Pancreas (tissue), 10 donors: ENCODE data around the gene DTX3L. TPM values are rescaled to one million over a fixed set of nuclear protein-coding genes. Genes with fewer than 3 reads are reported as not detected.

Source experiments
- ATAC-seq, 4 donors: fragments of 200-7000 bp; cut with Tn5 transposase; one replicate each; pipeline versions ENCODE4 v1.8.0 to v1.9.1; 2020; ENCODE audit warnings: mild to moderate bottlenecking in 4 of 4, moderate library complexity in 4 of 4
- DNase-seq, 6 donors: peaks; one replicate each; pipeline ENCODE4 v3.0.0-alpha.2; 2020
- FAIRE-seq: peaks from 2 replicates; lab custom pipeline; 2012; peaks lifted over from hg19 to GRCh38; lab: Jason Lieb, UNC
- H3K27ac ChIP-seq, 4 donors: fragments of 200-600 bp; sonication (generic); 1 replicate in 3 of 4; 2 replicates in 1 of 4; pipeline versions ENCODE4 v1.5.0 to v1.8.0; 2020
- H3K27me3 ChIP-seq, 4 donors: fragments of 200-600 bp; one replicate each; pipeline ENCODE4 v1.8.0; 2021
- H3K36me3 ChIP-seq, 3 donors: fragments of 200-600 bp; sonication (generic) in 1 of 3; one replicate each; pipeline versions ENCODE4 v1.5.0 to v1.8.0; 2020 to 2021
- H3K4me1 ChIP-seq, 3 donors: fragments of 200-600 bp; one replicate each; pipeline ENCODE4 v1.8.0; 2021
- H3K4me3 ChIP-seq, 4 donors: fragments of 200-600 bp; sonication (generic) in 2 of 4; one replicate each; pipeline versions ENCODE4 v1.5.0 to v1.8.0; 2020 to 2021
- H3K9me3 ChIP-seq, 4 donors: fragments of 200-600 bp; one replicate each; pipeline ENCODE4 v1.8.0; 2021
- CTCF ChIP-seq, 4 donors: fragments of 200-600 bp; sonication (generic) in 3 of 4; IDR thresholded peaks; one replicate each; pipeline versions ENCODE4 v1.5.0 to v1.8.0; 2021; ENCODE audit warnings: antibody characterized with exemption in 4 of 4
- WGBS, 2 donors: extraction: QIAGEN DNeasy Blood & Tissue Kit; methylation state at CpG; one replicate each; pipeline ENCODE4 v1.1.7; 2013; 5-methylcytosine and 5-hydroxymethylcytosine counted together
- intact Hi-C, 3 donors: fragments of 100-400 bp; cut with DNase I; formaldehyde crosslinking; loops; one replicate each; pipeline versions ENCODE4 v1.11.1 to v1.14.2; 2022
- polyA plus RNA-seq, 2 donors: library from polyadenylated mRNA; stranded (reverse); fragments of 200-250 nt; gene quantifications; one replicate each; pipeline ENCODE4 v1.2.3, GENCODE V29; 2013
- total RNA-seq, 6 donors: library from RNA; stranded (reverse); fragmentation: NEBNext Ultra II Directional in 4 of 6; extraction: Animal tissue kit (Norgen Biotek cat#: 25700) in 4 of 6; gene quantifications; one replicate each; pipeline versions ENCODE4 v1.2.1 to v1.2.4, GENCODE V29; 2021 to 2023
- donor health status: healthy with polysubstance abuse.
- donor health status: DM: no; HTN: no; CAD: no; lungs with moderate emphysema.
- donor health status: DM: no; HTN: no; CAD: no.
- donor health status: control.
- donor health status: control.
- donor health status: Bipolar disorder and iron deficiency.
- donor health status: DM: yes; HTN: yes; CAD: no.
- donor health status: DM: no; HTN: no; CAD: no.
- donor health status: DM: no; HTN: no; CAD: no.
- donor health status: DM: yes; HTN: yes; CAD: no.

DTX3L gene
- total RNA-seq (10 to 100 TPM; 15.3 to 36.6 (median 21.1) TPM), polyA plus RNA-seq (1 to 10 TPM; 7.4 to 8.3 TPM)

DNA sequence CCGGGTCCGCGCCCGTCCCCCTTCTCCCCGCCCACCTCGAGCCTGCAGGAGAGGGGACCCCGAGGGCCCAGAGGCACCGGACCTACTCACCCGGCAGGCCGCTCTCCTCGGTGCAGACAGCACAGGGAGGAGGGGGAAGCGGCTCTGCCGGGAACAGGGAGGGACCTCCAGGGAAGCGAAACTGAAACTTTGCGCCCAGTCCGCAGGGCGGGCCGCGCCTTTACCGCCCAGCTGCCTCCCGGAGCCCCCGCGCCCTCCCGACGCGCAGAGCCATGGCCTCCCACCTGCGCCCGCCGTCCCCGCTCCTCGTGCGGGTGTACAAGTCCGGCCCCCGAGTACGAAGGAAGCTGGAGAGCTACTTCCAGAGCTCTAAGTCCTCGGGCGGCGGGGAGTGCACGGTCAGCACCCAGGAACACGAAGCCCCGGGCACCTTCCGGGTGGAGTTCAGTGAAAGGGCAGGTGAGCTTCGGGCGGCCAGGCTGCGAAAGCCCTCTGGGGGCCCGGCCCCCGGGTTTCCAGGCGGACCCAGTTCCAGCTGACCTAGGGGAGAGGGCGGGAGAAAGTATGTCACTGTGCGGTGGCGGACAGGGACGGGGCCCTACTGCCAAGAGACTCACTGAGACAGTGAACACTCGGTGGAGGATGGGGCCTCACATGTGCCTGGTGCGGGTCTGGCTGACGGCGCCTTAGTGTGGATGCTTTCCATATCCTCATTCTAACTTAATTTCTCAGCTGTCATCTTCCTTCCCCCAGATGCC lies at the start of gene DTX3L, which contains the start of gene PARP9:
TSS of gene DTX3L (plus strand) at position 184 of the 758 bp plus-strand sequence. CDS start at position 273, 89 bp downstream.
TSS of gene PARP9 (minus strand) at position 146 of the 758 bp plus-strand sequence. CDS start 4,680 bp downstream, outside the sequence.
- Histone ChIP-seq H3K4me3 (peak within 1 kb of the TSS; percentile 55 to 78 (median 70)), H3K36me3 (peaks cover 0 to 5% (median 0%) of the 10 kb centered on the region in 3 donors), H3K9me3 (no peaks in the 10 kb centered on the region), H3K27ac (peak within 1 kb of the TSS; percentile 84 to 93 (median 90)), H3K27me3 (no peaks in the 10 kb centered on the region), H3K4me1 (peaks cover 7 to 29% (median 7%) of the 10 kb centered on the region in 3 donors)
- WGBS, 2 donors: 0% methylated on average over 53 to 56 of the region's 56 CpGs
- TF ChIP-seq CTCF (IDR thresholded peaks at IDR 0.05): no peak
- ATAC-seq (peak; percentile 94 to 98 (median 96)), FAIRE-seq (no peak), DNase-seq (peak; percentile 77 to 90 (median 84))
- intact Hi-C loops: loop anchor here in 2 of 3 donors (5.0 kb wide), 2 partner anchors 113 to 118 kb away; partner anchors contain the start of gene PARP14 (in 1 of the 2)

GRCh38 chr3:122515020-122515468 lies 49.1 kb upstream of the DTX3L start:
- Histone ChIP-seq H3K36me3 (no peaks in the 10 kb centered on the region), H3K27me3 (no peaks in the 10 kb centered on the region), H3K4me1 (peaks cover 11 to 34% (median 31%) of the 10 kb centered on the region in 3 donors), H3K4me3 (peak overlapping the region; percentile 64 to 88 (median 80)), H3K9me3 (no peaks in the 10 kb centered on the region), H3K27ac (peak overlapping the region in 3 of 4 donors; percentile 92 to 95 (median 93))
- ATAC-seq (peak in 2 of 4 donors; percentile 2 to 4), FAIRE-seq (no peak), DNase-seq (no peak)
- intact Hi-C loops: no loop called here
- 33 to 34% methylated on average over 19 of the region's 19 CpGs for WGBS, 2 donors
- TF ChIP-seq CTCF (IDR thresholded peaks at IDR 0.05): no peak

GRCh38 chr3:122515870-122516269 lies 48.3 kb upstream of the DTX3L start:
- no peak for TF ChIP-seq CTCF (IDR thresholded peaks at IDR 0.05)
- ATAC-seq (no peak), DNase-seq (no peak), FAIRE-seq (no peak)
- WGBS, 2 donors: 86 to 93% methylated on average over 3 of the region's 3 CpGs
- Histone ChIP-seq H3K27ac (no peak overlapping the region), H3K36me3 (no peaks in the 10 kb centered on the region), H3K9me3 (no peaks in the 10 kb centered on the region), H3K4me1 (peaks cover 11 to 25% (median 25%) of the 10 kb centered on the region in 3 donors), H3K27me3 (no peaks in the 10 kb centered on the region), H3K4me3 (no peak overlapping the region)
- intact Hi-C loops: no loop called here

DNA sequence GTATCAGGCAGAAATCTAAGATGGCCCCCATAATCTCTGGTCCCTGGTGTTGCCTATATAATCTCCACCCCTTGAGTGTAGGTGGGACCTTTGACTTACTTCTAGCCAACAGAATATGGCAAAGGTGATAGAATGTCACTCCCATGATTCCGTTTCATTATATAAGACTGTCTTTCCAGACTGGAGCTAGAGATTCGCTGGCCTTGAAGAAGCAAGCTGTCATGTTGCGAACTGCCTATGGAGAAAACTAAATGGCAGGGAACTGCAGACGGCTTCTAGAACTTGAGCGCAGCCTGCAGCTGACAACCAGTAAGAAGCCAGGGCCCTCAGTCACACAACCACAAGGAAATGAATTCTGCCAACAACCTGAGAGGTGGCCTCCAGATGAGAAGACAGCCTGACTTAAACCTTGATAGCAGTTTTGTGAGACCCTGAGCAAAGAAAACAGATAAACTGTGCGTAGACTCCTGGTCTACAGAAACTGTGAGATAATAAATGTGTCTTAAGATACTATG lies 47.2 kb upstream of the DTX3L start:
- no peak for FAIRE-seq
- H3K36me3 ChIP-seq: no peaks in the 10 kb centered on the region
- intact Hi-C loops: no loop called here
- no peaks in the 10 kb centered on the region for H3K9me3 ChIP-seq
- H3K27me3 ChIP-seq: no peaks in the 10 kb centered on the region
- H3K4me1 ChIP-seq: peaks cover 11 to 15% (median 15%) of the 10 kb centered on the region in 3 donors
- no peak for DNase-seq
- H3K27ac ChIP-seq: no peak overlapping the region
- 86 to 87% methylated on average over 6 of the region's 6 CpGs for WGBS, 2 donors
- H3K4me3 ChIP-seq: no peak overlapping the region
- ATAC-seq: no peak
- TF ChIP-seq CTCF (IDR thresholded peaks at IDR 0.05): no peak
